ENCODE data around the gene SLC25A10. TPM values are rescaled to one million over a fixed set of nuclear protein-coding genes. Genes with fewer than 3 reads are reported as not detected.
A peak's percentile ranks its signal among the peaks of the same experiment; 100 is the strongest.

The SLC25A10 gene
- total and polyA plus RNA-seq, 5 donors from 2014 or later, result 2.5 to 4.3 (median 3.4) TPM

- H3K4me1 Mint-ChIP-seq, result peaks cover 0 to 7% (median 0%) of the 10 kb centered on the region in 4 donors
- no peaks in the 10 kb centered on the region for H3K27me3 ChIP-seq (ENCODE audit: control insufficient read depth, insufficient read depth, low read length)
- peaks cover 5% of the 10 kb centered on the region for H3K4me1 ChIP-seq (ENCODE audit: control insufficient read depth, insufficient read depth, low read length, poor library complexity, severe bottlenecking)
- H3K27ac ChIP-seq (ENCODE audit: insufficient read depth, low read length, poor library complexity, severe bottlenecking), result no peak overlapping the region
- DNase-seq (no peak), ATAC-seq (ENCODE audit: low read depth in 2 of 2) (no peak)
- peaks cover 59% of the 10 kb centered on the region for H3K36me3 ChIP-seq (ENCODE audit: control insufficient read depth, insufficient read depth, low read length)
- no peak overlapping the region for H3K27ac Mint-ChIP-seq
- no peak overlapping the region for H3K4me3 ChIP-seq (ENCODE audit: low read depth, low read length)
- H3K27me3 Mint-ChIP-seq, result no peaks in the 10 kb centered on the region
- no peak overlapping the region for H3K4me3 Mint-ChIP-seq
- no peaks in the 10 kb centered on the region for H3K9me3 Mint-ChIP-seq
- peaks cover 9% of the 10 kb centered on the region for H3K36me3 Mint-ChIP-seq
- H3K9me3 ChIP-seq (ENCODE audit: control insufficient read depth in 2 of 2, low read length in 2 of 2), result no peaks in the 10 kb centered on the region
Observed at GRCh38 chr17:81696218-81696941, 15.7 kb upstream of the SLC25A10 start.

DNA sequence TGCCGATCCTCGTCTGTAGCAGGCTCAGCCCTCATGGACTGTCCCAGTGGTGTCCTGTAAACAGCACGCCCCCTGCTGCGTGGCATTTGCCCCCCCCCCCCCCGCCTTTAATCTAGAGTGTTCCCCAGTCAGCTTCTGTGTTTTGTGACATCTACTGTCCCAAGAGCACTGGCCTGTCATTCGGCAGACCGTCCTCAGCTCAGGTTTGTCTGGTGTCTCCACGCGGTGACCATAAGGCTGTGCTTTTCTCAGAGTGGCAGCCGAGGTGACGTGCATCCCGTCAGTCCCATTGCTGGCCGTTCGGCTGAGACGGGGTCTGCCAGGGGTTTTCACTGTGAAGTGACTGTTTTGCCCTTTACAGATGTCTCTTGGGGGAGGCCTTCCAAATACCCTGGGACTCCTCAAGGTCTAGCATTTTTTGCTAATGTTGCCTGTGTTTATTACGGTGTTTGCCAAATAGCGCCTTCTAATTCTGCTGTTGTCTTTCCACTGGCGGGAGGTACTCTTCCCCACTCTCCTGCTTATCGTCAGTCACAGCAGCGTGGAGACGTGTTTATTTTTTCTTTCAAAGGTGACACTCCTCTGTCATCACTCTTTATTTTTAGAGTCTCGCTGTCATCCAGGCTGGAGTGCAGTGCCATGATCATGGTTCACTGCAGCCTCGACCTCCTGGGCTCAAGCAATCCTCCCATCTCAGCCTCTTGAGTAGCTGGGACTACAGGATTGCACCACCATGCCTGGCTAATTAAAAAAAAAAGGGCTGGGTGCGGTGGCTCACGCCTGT, 14.6 kb upstream of the SLC25A10 start:
- Histone ChIP-seq H3K4me1 (ENCODE audit: control insufficient read depth, insufficient read depth, low read length, poor library complexity, severe bottlenecking) (peaks cover 16% of the 10 kb centered on the region), H3K27me3 (ENCODE audit: control insufficient read depth, insufficient read depth, low read length) (no peaks in the 10 kb centered on the region), H3K27ac (ENCODE audit: insufficient read depth, low read length, poor library complexity, severe bottlenecking) (no peak overlapping the region), H3K9me3 (ENCODE audit: control insufficient read depth in 2 of 2, low read length in 2 of 2) (no peaks in the 10 kb centered on the region), H3K36me3 (ENCODE audit: control insufficient read depth, insufficient read depth, low read length) (peaks cover 49% of the 10 kb centered on the region), H3K4me3 (ENCODE audit: low read depth, low read length) (no peak overlapping the region)
- Mint-ChIP-seq H3K4me1 (peaks cover 0 to 16% (median 2%) of the 10 kb centered on the region in 4 donors), H3K36me3 (peaks cover 9% of the 10 kb centered on the region), H3K9me3 (no peaks in the 10 kb centered on the region), H3K27ac (no peak overlapping the region), H3K27me3 (no peaks in the 10 kb centered on the region), H3K4me3 (no peak overlapping the region)
- no peak for ATAC-seq (ENCODE audit: low read depth in 2 of 2)
- DNase-seq, result no peak

GRCh38 chr17:81700353-81701287, 11.5 kb upstream of the SLC25A10 start:
- H3K36me3 ChIP-seq (ENCODE audit: control insufficient read depth, insufficient read depth, low read length), result peaks cover 29% of the 10 kb centered on the region
- Mint-ChIP-seq H3K4me1 (peaks cover 0 to 39% (median 6%) of the 10 kb centered on the region in 4 donors), H3K27ac (peak overlapping the region in 1 of 3 donors; percentile 79), H3K4me3 (peak overlapping the region in 3 of 4 donors; percentile 27 to 94 (median 58)), H3K27me3 (no peaks in the 10 kb centered on the region), H3K9me3 (no peaks in the 10 kb centered on the region), H3K36me3 (peaks cover 11% of the 10 kb centered on the region)
- no peak overlapping the region for H3K27ac ChIP-seq (ENCODE audit: insufficient read depth, low read length, poor library complexity, severe bottlenecking)
- no peak for DNase-seq
- no peaks in the 10 kb centered on the region for H3K9me3 ChIP-seq (ENCODE audit: control insufficient read depth in 2 of 2, low read length in 2 of 2)
- H3K4me3 ChIP-seq (ENCODE audit: low read depth, low read length), result no peak overlapping the region
- peaks cover 35% of the 10 kb centered on the region for H3K4me1 ChIP-seq (ENCODE audit: control insufficient read depth, insufficient read depth, low read length, poor library complexity, severe bottlenecking)
- no peaks in the 10 kb centered on the region for H3K27me3 ChIP-seq (ENCODE audit: control insufficient read depth, insufficient read depth, low read length)
- no peak for ATAC-seq (ENCODE audit: low read depth in 2 of 2)

DNA sequence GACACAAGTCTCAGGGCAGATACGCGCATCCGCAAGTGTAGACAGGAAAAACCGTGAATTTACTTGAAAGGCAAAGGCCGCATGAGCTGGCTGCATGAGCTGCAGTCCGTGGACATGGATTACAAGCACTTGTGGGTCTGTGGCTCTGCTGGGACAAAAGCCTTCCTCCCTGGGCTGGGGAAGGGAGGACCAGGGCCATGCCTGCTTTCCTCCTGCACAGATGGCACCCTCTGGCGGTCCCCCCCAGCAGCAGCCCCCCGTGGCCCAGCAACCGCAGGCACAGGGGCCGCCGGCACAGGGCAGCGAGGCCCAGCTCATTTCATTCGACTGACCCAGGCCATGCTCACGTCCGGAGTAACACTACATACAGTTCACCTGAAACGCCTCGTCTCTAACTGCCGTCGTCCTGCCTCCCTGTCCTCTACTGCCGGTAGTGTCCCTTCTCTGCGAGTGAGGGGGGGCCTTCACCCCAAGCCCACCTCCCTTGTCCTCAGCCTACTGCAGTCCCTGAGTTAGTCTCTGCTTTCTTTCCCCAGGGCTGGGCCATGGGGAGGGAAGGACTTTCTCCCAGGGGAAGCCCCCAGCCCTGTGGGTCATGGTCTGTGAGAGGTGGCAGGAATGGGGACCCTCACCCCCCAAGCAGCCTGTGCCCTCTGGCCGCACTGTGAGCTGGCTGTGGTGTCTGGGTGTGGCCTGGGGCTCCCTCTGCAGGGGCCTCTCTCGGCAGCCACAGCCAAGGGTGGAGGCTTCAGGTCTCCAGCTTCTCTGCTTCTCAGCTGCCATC, 10.6 kb upstream of the SLC25A10 start:
- Histone ChIP-seq H3K27me3 (ENCODE audit: control insufficient read depth, insufficient read depth, low read length) (no peaks in the 10 kb centered on the region), H3K4me3 (ENCODE audit: low read depth, low read length) (no peak overlapping the region), H3K9me3 (ENCODE audit: control insufficient read depth in 2 of 2, low read length in 2 of 2) (no peaks in the 10 kb centered on the region), H3K27ac (ENCODE audit: insufficient read depth, low read length, poor library complexity, severe bottlenecking) (peak overlapping the region; percentile 47), H3K4me1 (ENCODE audit: control insufficient read depth, insufficient read depth, low read length, poor library complexity, severe bottlenecking) (peaks cover 35% of the 10 kb centered on the region), H3K36me3 (ENCODE audit: control insufficient read depth, insufficient read depth, low read length) (peaks cover 24% of the 10 kb centered on the region)
- Mint-ChIP-seq H3K27me3 (no peaks in the 10 kb centered on the region), H3K36me3 (peaks cover 16% of the 10 kb centered on the region), H3K27ac (peak overlapping the region in 1 of 3 donors; percentile 14), H3K9me3 (no peaks in the 10 kb centered on the region), H3K4me1 (peaks cover 0 to 44% (median 6%) of the 10 kb centered on the region in 4 donors), H3K4me3 (peak overlapping the region; percentile 63 to 94 (median 90))
- ATAC-seq (ENCODE audit: low read depth in 2 of 2), result no peak
- DNase-seq, result no peak

GRCh38 chr17:81702934-81703746, 8.9 kb upstream of the SLC25A10 start, which contains the start of gene MRPL12:
TSS of gene MRPL12 (plus strand) at chr17:81703367. CDS start at chr17:81703502, 135 bp downstream.
- peaks cover 14% of the 10 kb centered on the region for H3K36me3 ChIP-seq (ENCODE audit: control insufficient read depth, insufficient read depth, low read length)
- peaks cover 16% of the 10 kb centered on the region for H3K36me3 Mint-ChIP-seq
- ATAC-seq (ENCODE audit: low read depth in 2 of 2), result peak; percentile 91 to 94

GRCh38 chr17:81703747-81704654, 8.1 kb upstream of the SLC25A10 start:
- Mint-ChIP-seq H3K27me3 (no peaks in the 10 kb centered on the region), H3K27ac (peak overlapping the region in 2 of 3 donors; percentile 82 to 85), H3K4me1 (peaks cover 0 to 44% (median 6%) of the 10 kb centered on the region in 4 donors), H3K4me3 (peak overlapping the region; percentile 82 to 94 (median 90)), H3K36me3 (peaks cover 9% of the 10 kb centered on the region), H3K9me3 (no peaks in the 10 kb centered on the region)
- peak overlapping the region; percentile 77 for H3K4me3 ChIP-seq (ENCODE audit: low read depth, low read length)
- H3K4me1 ChIP-seq (ENCODE audit: control insufficient read depth, insufficient read depth, low read length, poor library complexity, severe bottlenecking), result peaks cover 35% of the 10 kb centered on the region
- peak in 1 of 3 donors; percentile 40 for DNase-seq
- H3K27me3 ChIP-seq (ENCODE audit: control insufficient read depth, insufficient read depth, low read length), result no peaks in the 10 kb centered on the region
- no peaks in the 10 kb centered on the region for H3K9me3 ChIP-seq (ENCODE audit: control insufficient read depth in 2 of 2, low read length in 2 of 2)
- no peak for ATAC-seq (ENCODE audit: low read depth in 2 of 2)
- peaks cover 8% of the 10 kb centered on the region for H3K36me3 ChIP-seq (ENCODE audit: control insufficient read depth, insufficient read depth, low read length)
- H3K27ac ChIP-seq (ENCODE audit: insufficient read depth, low read length, poor library complexity, severe bottlenecking), result peak overlapping the region; percentile 92

More at GRCh38 chr17:81702934-81703746, 8.9 kb upstream of the SLC25A10 start, which contains the start of gene MRPL12:
- Histone ChIP-seq H3K27ac (ENCODE audit: insufficient read depth, low read length, poor library complexity, severe bottlenecking) (peak within 1 kb of the TSS; percentile 92), H3K4me3 (ENCODE audit: low read depth, low read length) (peak within 1 kb of the TSS; percentile 77), H3K9me3 (ENCODE audit: control insufficient read depth in 2 of 2, low read length in 2 of 2) (no peaks in the 10 kb centered on the region), H3K27me3 (ENCODE audit: control insufficient read depth, insufficient read depth, low read length) (no peaks in the 10 kb centered on the region), H3K4me1 (ENCODE audit: control insufficient read depth, insufficient read depth, low read length, poor library complexity, severe bottlenecking) (peaks cover 35% of the 10 kb centered on the region)
- peak; percentile 85 to 92 (median 85) for DNase-seq
- Mint-ChIP-seq H3K4me3 (peak within 1 kb of the TSS; percentile 89 to 96 (median 93)), H3K27ac (peak within 1 kb of the TSS; percentile 87 to 96 (median 90)), H3K4me1 (peaks cover 0 to 44% (median 6%) of the 10 kb centered on the region in 4 donors), H3K9me3 (no peaks in the 10 kb centered on the region), H3K27me3 (no peaks in the 10 kb centered on the region)

Data from CD4-positive, CD25-positive, alpha-beta regulatory T cell (primary cell).